CD4-positive, alpha-beta memory T cell (primary cell): ENCODE results near the gene FRMD4A. TPM values are rescaled to one million over a fixed set of nuclear protein-coding genes. Genes with fewer than 3 reads are reported as not detected.
"Not testable (repeated sequence)": the region's sequence is repeated elsewhere in the genome, so short reads cannot be mapped to it uniquely, and the experiment has no call there.

Experiments
- CTCF ChIA-PET: fragments of 350-600 bp; sonication (Branson Sonifier 250); formaldehyde crosslinking; loops from one replicate; lab custom pipeline; 2021; ENCODE audit warnings: inconsistent platforms; ENCODE audit not compliant: partially characterized antibody; lab: Charles Lee
- POLR2A ChIA-PET: fragments of 350-600 bp; sonication (Branson Sonifier 250); formaldehyde crosslinking; loops from one replicate; lab custom pipeline; 2021; ENCODE audit not compliant: partially characterized antibody; lab: Charles Lee
- DNase-seq, 5 donors: peaks; one replicate each; pipeline versions ENCODE4 v3.0.0 to v3.0.0-alpha.2; 2020 to 2022; ENCODE audit warnings: mixed read lengths in 1 of 5
- H3K27ac ChIP-seq: one replicate; pipeline ENCODE4 v1.7.0; 2013; ENCODE audit warnings: low read depth, low read length
- H3K27me3 ChIP-seq: 2 replicates; pipeline ENCODE4 v1.7.0; 2013; ENCODE audit warnings: mild to moderate bottlenecking, low read length, moderate library complexity; ENCODE audit not compliant: insufficient read depth
- H3K36me3 ChIP-seq: 2 replicates; pipeline ENCODE4 v1.7.0; 2013; ENCODE audit warnings: mild to moderate bottlenecking, low read length, moderate library complexity; ENCODE audit not compliant: insufficient read depth
- H3K4me1 ChIP-seq: 2 replicates; pipeline ENCODE4 v1.7.0; 2013; ENCODE audit warnings: mild to moderate bottlenecking, low read length, moderate library complexity; ENCODE audit not compliant: insufficient read depth
- H3K4me3 ChIP-seq, 2 donors: one replicate each; pipeline ENCODE4 v1.7.0; 2013; ENCODE audit warnings: low read length in 2 of 2, mild to moderate bottlenecking in 1 of 2
- H3K9me3 ChIP-seq, 2 donors: one replicate each; pipeline ENCODE4 v1.7.0; 2013; ENCODE audit warnings: low read length in 2 of 2, control low read depth in 1 of 2; ENCODE audit not compliant: control insufficient read depth in 1 of 2
- H3K27ac Mint-ChIP-seq, 7 donors: one replicate each; pipeline ENCODE4 v1.8.0; 2020 to 2021; ENCODE audit warnings: mixed read lengths in 7 of 7, mild to moderate bottlenecking in 6 of 7, inconsistent platforms in 3 of 7, moderate library complexity in 3 of 7
- H3K27me3 Mint-ChIP-seq, 2 donors: one replicate each; pipeline ENCODE4 v1.8.0; 2020 to 2021; ENCODE audit warnings: mixed read lengths in 2 of 2
- H3K36me3 Mint-ChIP-seq, 2 donors: one replicate each; pipeline ENCODE4 v1.8.0; 2020 to 2021; ENCODE audit warnings: mixed read lengths in 2 of 2, inconsistent platforms in 1 of 2, mild to moderate bottlenecking in 1 of 2
- H3K4me1 Mint-ChIP-seq, 4 donors: one replicate each; pipeline ENCODE4 v1.8.0; 2020 to 2021; ENCODE audit warnings: mixed read lengths in 4 of 4, mild to moderate bottlenecking in 1 of 4
- H3K4me3 Mint-ChIP-seq, 8 donors: one replicate each; pipeline ENCODE4 v1.8.0; 2020 to 2021; ENCODE audit warnings: mixed read lengths in 8 of 8, mild to moderate bottlenecking in 7 of 8, moderate library complexity in 6 of 8, inconsistent platforms in 3 of 8
- H3K9me3 Mint-ChIP-seq, 8 donors: one replicate each; pipeline ENCODE4 v1.8.0; 2020 to 2021; ENCODE audit warnings: mixed read lengths in 8 of 8, mild to moderate bottlenecking in 5 of 8, inconsistent platforms in 3 of 8, moderate library complexity in 1 of 8
- intact Hi-C: fragments of 100-400 bp; cut with micrococcal nuclease; formaldehyde crosslinking; loops from one replicate; pipeline ENCODE4 v1.15.1; 2023
- polyA plus RNA-seq, 2 donors: library from polyadenylated mRNA; unstranded; fragments of 300-500 nt; fragmentation: Illumina TruSeq; gene quantifications; one replicate each; pipeline ENCODE4 v1.2.3, GENCODE V29; 2021
- total RNA-seq, 2 experiments: library from RNA; stranded (reverse); gene quantifications; one replicate each; pipeline ENCODE4 v1.2.3, GENCODE V29; 2021

FRMD4A gene
- total and polyA plus RNA-seq, 4 experiments from 2014 or later = 0.89 to 2.4 (median 1.9) TPM; not detected in 1

DNA sequence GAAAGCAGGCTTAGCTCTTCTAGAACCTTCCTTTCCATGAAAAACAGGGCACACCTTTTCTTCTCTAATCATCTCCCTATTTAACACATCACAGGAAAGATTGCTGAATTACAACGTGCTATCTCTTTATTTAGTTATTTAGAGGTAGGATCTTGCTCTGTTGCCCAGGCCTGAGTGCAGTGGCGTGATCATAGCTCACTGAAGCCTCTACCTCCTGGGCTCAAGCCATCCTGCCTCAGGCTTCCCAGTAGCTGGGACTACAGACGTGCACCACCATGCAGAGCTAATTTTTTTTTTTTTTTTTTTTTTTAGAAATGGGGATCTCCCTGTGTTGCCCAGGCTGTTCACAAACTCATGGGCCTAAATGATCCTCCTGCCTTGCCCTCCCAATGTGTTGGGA, 492.8 kb downstream of the FRMD4A start:
- no peaks in the 10 kb centered on the region for H3K27me3 ChIP-seq
- Mint-ChIP-seq H3K36me3 (peaks cover 0 to 2% of the 10 kb centered on the region in 2 donors), H3K27ac (peak overlapping the region in 1 of 7 donors; percentile 60), H3K4me1 (no peaks in the 10 kb centered on the region), H3K27me3 (no peaks in the 10 kb centered on the region), H3K4me3 (no peak overlapping the region), H3K9me3 (peaks cover 0 to 16% (median 8%) of the 10 kb centered on the region in 8 donors)
- peaks cover 0 to 6% of the 10 kb centered on the region in 2 donors for H3K9me3 ChIP-seq
- H3K36me3 ChIP-seq = no peaks in the 10 kb centered on the region
- no peak for DNase-seq
- no peak overlapping the region for H3K27ac ChIP-seq
- CTCF ChIA-PET = no interaction called here
- POLR2A ChIA-PET = no interaction called here
- H3K4me1 ChIP-seq = no peaks in the 10 kb centered on the region
- intact Hi-C loops = no loop called here
- no peak overlapping the region for H3K4me3 ChIP-seq

DNA sequence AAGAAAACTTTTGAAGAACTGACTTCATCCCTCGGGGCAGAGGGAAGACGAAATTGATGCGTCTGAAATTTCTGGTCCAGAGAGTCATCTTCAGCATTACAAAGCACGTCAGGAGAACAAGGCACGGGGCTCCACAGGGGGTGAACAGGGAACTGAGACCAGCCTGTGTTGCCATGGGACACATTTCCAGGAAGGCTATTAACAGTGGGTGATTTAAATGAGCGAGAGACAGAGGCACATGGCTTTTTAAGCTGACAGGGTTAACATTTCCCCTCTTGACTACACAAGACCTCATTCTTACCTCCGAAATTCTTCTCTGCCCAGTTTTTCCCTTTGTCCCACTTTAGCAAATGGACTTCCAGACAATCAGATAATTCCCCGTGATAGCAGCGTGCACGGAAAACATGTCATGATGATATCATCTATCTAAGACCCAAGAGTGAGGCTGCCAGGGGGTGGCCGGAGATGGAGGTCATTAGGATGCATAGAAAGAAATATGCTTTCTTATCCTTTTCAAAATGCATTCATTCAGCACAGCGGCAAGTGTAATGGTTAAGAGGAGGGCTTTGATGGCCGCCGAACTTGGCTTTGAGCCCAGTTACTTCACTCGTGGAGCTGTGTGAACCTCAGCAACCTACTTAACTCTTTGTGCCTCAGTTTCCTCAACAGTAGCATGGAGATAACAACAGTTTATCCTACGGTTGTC, 496.0 kb downstream of the FRMD4A start:
- intact Hi-C loops = no loop called here
- no peaks in the 10 kb centered on the region for H3K36me3 ChIP-seq
- no peaks in the 10 kb centered on the region for H3K9me3 ChIP-seq
- no peaks in the 10 kb centered on the region for H3K9me3 Mint-ChIP-seq
- no peaks in the 10 kb centered on the region for H3K4me1 ChIP-seq
- no peaks in the 10 kb centered on the region for H3K27me3 Mint-ChIP-seq
- peaks cover 0 to 4% of the 10 kb centered on the region in 2 donors for H3K36me3 Mint-ChIP-seq
- no peak overlapping the region for H3K4me3 ChIP-seq
- no peak overlapping the region for H3K27ac Mint-ChIP-seq
- H3K27ac ChIP-seq = no peak overlapping the region
- no peak for DNase-seq
- POLR2A ChIA-PET = no interaction called here
- CTCF ChIA-PET = no interaction called here
- H3K4me1 Mint-ChIP-seq = peaks cover 0 to 4% (median 2%) of the 10 kb centered on the region in 4 donors
- H3K4me3 Mint-ChIP-seq = no peak overlapping the region
- no peaks in the 10 kb centered on the region for H3K27me3 ChIP-seq

DNA sequence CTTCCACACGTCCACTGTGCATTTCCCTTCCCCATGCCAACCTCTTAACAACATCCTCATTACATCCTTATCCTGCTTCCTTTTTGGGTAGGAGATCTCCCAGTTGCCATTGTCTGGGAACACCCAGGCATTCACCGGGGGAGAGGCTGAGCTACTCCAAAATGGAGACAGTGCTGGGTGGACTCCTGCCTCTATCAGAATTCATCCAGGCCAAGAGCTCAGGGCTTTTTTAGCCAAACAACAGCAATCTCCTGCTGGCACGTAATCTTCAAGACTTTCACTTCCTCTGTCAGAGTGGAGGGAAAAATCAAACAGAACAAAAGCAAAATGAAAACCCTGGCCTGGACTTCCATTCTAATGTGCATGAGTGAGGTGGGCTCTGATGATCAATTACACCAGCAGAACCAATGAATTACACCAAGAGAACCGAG, 499.0 kb downstream of the FRMD4A start:
- peaks cover 0 to 3% (median 0%) of the 10 kb centered on the region in 8 donors for H3K9me3 Mint-ChIP-seq
- no peaks in the 10 kb centered on the region for H3K27me3 Mint-ChIP-seq
- ChIA-PET CTCF (no interaction called here), POLR2A (no interaction called here)
- intact Hi-C loops = no loop called here
- H3K4me3 Mint-ChIP-seq = no peak overlapping the region
- Histone ChIP-seq H3K9me3 (no peaks in the 10 kb centered on the region), H3K4me1 (no peaks in the 10 kb centered on the region), H3K27me3 (no peaks in the 10 kb centered on the region), H3K36me3 (no peaks in the 10 kb centered on the region), H3K27ac (no peak overlapping the region), H3K4me3 (no peak overlapping the region)
- H3K27ac Mint-ChIP-seq = no peak overlapping the region
- H3K36me3 Mint-ChIP-seq = peaks cover 0 to 4% of the 10 kb centered on the region in 2 donors
- DNase-seq = no peak
- H3K4me1 Mint-ChIP-seq = peaks cover 0 to 4% (median 2%) of the 10 kb centered on the region in 4 donors

DNA sequence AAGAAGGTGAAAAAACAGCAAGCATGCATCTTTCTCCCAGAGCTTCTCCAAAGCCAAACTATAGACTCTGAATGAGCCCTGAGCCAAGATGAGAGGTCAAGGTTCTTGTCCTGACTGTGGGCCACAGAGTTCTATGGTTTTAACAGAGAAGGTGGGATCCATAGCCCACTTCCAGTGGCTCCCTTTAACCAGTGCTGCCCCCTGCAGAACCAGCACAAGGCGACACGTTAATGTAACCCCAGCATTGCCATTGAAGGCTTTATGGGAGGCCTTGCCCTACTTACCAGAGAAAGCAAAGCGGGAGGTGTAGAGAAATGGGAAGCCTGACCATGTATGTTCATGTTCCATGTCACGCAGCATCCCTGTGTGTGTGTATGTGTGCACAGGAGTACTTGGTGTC, 500.3 kb downstream of the FRMD4A start:
- no peak overlapping the region for H3K27ac Mint-ChIP-seq
- no peak overlapping the region for H3K4me3 Mint-ChIP-seq
- H3K27me3 Mint-ChIP-seq = no peaks in the 10 kb centered on the region

DNA sequence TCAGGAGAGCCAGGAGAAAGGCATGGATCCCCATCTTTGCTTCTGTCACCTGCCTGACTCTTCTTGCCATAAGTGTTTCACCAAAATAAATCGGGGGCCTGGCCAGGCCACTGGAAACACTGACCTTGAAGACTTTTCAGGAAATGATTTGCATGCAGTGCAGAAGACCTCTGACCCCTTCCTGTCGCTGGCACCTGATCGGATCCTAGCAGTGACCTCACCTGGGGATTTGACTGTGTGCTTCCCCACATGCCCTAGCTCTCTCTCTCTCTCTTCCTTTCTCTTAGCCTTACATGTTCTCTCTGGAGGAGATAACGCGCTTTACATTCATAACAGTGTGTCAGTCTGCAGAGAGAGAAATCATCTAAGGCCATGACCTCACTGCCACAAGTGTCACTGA, 500.9 kb downstream of the FRMD4A start:
- Histone ChIP-seq H3K9me3 (no peaks in the 10 kb centered on the region), H3K27me3 (no peaks in the 10 kb centered on the region), H3K4me1 (no peaks in the 10 kb centered on the region), H3K4me3 (no peak overlapping the region), H3K36me3 (no peaks in the 10 kb centered on the region), H3K27ac (no peak overlapping the region)
- no peak for DNase-seq
- Mint-ChIP-seq H3K4me3 (no peak overlapping the region), H3K27ac (no peak overlapping the region), H3K4me1 (peaks cover 0 to 4% (median 2%) of the 10 kb centered on the region in 4 donors), H3K27me3 (no peaks in the 10 kb centered on the region), H3K9me3 (peaks cover 0 to 3% (median 0%) of the 10 kb centered on the region in 8 donors), H3K36me3 (peaks cover 0 to 4% of the 10 kb centered on the region in 2 donors)
- ChIA-PET CTCF (no interaction called here), POLR2A (no interaction called here)
- intact Hi-C loops = no loop called here

More for the DNA sequence above, 500.3 kb downstream of the FRMD4A start:
- Histone ChIP-seq H3K27me3 (no peaks in the 10 kb centered on the region), H3K27ac (no peak overlapping the region), H3K9me3 (no peaks in the 10 kb centered on the region), H3K36me3 (no peaks in the 10 kb centered on the region), H3K4me3 (no peak overlapping the region), H3K4me1 (no peaks in the 10 kb centered on the region)
- CTCF ChIA-PET = no interaction called here
- Mint-ChIP-seq H3K9me3 (peaks cover 0 to 3% (median 0%) of the 10 kb centered on the region in 8 donors), H3K4me1 (peaks cover 0 to 4% (median 2%) of the 10 kb centered on the region in 4 donors), H3K36me3 (peaks cover 0 to 4% of the 10 kb centered on the region in 2 donors)
- POLR2A ChIA-PET = no interaction called here
- no peak for DNase-seq
- intact Hi-C loops = no loop called here

DNA sequence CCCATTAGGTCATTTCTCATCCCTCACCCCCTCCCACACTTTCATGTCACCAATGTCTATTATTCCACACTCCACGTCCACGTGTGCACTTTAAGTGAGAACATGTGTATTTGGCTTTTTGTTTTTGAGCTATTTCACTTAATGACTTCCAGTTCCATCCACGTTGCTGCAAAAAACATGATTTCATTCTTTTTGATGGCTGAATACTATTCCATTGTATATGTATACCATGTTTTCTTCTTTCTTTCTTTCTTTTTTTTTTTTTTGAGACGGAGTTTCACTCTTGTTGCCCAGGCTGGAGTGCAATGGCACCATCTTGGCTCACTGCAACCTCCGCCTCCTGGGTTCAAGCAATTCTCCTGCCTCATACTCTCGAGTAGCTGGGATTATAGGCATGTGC, 502.4 kb downstream of the FRMD4A start:
- H3K4me1 ChIP-seq, CTCF ChIA-PET, H3K27me3 ChIP-seq: not testable (repeated sequence)

DNA sequence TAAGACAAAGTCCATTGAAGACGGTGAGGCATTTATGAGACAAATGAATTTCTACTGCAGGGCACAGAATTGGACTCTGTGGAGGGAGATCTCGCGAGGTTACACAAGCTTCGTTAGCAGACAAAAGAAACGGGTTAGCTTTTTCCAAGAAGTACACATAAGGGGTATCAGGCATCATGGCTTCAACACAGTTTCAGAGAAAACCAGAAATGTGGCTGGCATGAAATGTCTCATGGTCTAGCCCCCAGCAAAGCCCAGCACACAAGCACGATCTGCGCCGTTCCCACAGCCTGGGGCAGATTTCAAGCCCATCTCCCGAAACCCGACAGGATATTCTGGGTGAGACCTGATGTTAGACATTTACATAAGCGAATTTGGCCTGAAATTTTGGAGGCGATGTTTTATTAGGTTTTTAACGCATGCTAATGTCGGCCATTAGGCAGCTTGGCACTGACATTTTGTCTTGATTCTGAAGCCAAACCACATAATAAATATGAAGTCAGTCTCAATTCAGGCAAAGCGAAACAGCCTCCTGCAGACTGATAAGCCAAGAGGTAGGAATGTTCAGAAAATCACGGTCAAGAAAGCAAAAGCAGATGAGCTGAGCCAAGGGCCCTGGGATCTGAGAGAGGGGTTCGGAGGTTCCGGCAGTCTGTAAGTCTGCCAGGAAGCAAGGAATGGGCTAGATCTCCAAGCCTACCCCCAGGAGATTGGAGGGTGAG, 503.5 kb downstream of the FRMD4A start:
- Mint-ChIP-seq H3K36me3 (no peaks in the 10 kb centered on the region), H3K4me3 (no peak overlapping the region), H3K27me3 (peaks cover 0 to 4% of the 10 kb centered on the region in 2 donors), H3K4me1 (peaks cover 0 to 5% (median 3%) of the 10 kb centered on the region in 4 donors), H3K27ac (no peak overlapping the region), H3K9me3 (peaks cover 0 to 3% (median 0%) of the 10 kb centered on the region in 8 donors)
- Histone ChIP-seq H3K36me3 (no peaks in the 10 kb centered on the region), H3K9me3 (no peaks in the 10 kb centered on the region), H3K27me3 (no peaks in the 10 kb centered on the region), H3K4me3 (no peak overlapping the region), H3K27ac (no peak overlapping the region), H3K4me1 (no peaks in the 10 kb centered on the region)
- CTCF ChIA-PET = no interaction called here
- intact Hi-C loops = no loop called here
- DNase-seq = no peak
- POLR2A ChIA-PET = no interaction called here

More for the DNA sequence above, 502.4 kb downstream of the FRMD4A start:
- H3K36me3 ChIP-seq, H3K4me3 ChIP-seq, H3K4me3 Mint-ChIP-seq, H3K9me3 ChIP-seq, POLR2A ChIA-PET, H3K9me3 Mint-ChIP-seq, H3K36me3 Mint-ChIP-seq, DNase-seq, H3K27ac ChIP-seq, H3K4me1 Mint-ChIP-seq, H3K27me3 Mint-ChIP-seq, intact Hi-C loops, H3K27ac Mint-ChIP-seq: not testable (repeated sequence)
